Glutamatergic neuron (in vitro differentiated cells): ENCODE data around the gene BABAM2. TPM values are rescaled to one million over a fixed set of nuclear protein-coding genes. Genes with fewer than 3 reads are reported as not detected.

Experiments
- DNase-seq: peaks from one replicate; pipeline ENCODE4 v3.0.0; 2022
- H3K27ac Mint-ChIP-seq: one replicate; pipeline ENCODE4 v1.8.0; 2020; ENCODE audit warnings: mild to moderate bottlenecking, mixed read lengths, inconsistent platforms; ENCODE audit not compliant: unreplicated experiment
- H3K27me3 Mint-ChIP-seq: one replicate; pipeline ENCODE4 v1.8.0; 2020; ENCODE audit warnings: mild to moderate bottlenecking, moderate library complexity, mixed read lengths, inconsistent platforms; ENCODE audit not compliant: unreplicated experiment
- H3K36me3 Mint-ChIP-seq: one replicate; pipeline ENCODE4 v1.8.0; 2020; ENCODE audit warnings: mild to moderate bottlenecking, mixed read lengths, inconsistent platforms; ENCODE audit not compliant: unreplicated experiment
- H3K4me1 Mint-ChIP-seq: one replicate; pipeline ENCODE4 v1.8.0; 2020; ENCODE audit warnings: mild to moderate bottlenecking, low read depth, mixed read lengths, inconsistent platforms; ENCODE audit not compliant: unreplicated experiment
- H3K4me3 Mint-ChIP-seq: one replicate; pipeline ENCODE4 v1.8.0; 2020; ENCODE audit warnings: mild to moderate bottlenecking, mixed read lengths, inconsistent platforms; ENCODE audit not compliant: unreplicated experiment
- H3K9me3 Mint-ChIP-seq: one replicate; pipeline ENCODE4 v1.8.0; 2020; ENCODE audit warnings: mild to moderate bottlenecking, moderate library complexity, mixed read lengths, inconsistent platforms; ENCODE audit not compliant: unreplicated experiment
- CTCF ChIP-seq: fragments of 200-600 bp; sonication (generic); IDR thresholded peaks from one replicate; pipeline ENCODE4 v1.5.0; 2021; ENCODE audit not compliant: partially characterized antibody, unreplicated experiment
- total RNA-seq: library from RNA; stranded (reverse); fragmentation: NEBNext Ultra II Directional; extraction: Animal tissue kit (Norgen Biotek cat#: 25700); gene quantifications from one replicate; pipeline ENCODE4 v1.2.1, GENCODE V29; 2021; ENCODE audit not compliant: unreplicated experiment

The BABAM2 gene
- total RNA-seq, 1 donor from 2014 or later: 29.9 TPM

- H3K27me3 Mint-ChIP-seq: peaks cover 2% of the 10 kb centered on the region
- H3K4me3 Mint-ChIP-seq: no peak overlapping the region
- no peaks in the 10 kb centered on the region for H3K36me3 Mint-ChIP-seq
- H3K9me3 Mint-ChIP-seq: peaks cover 3% of the 10 kb centered on the region
- DNase-seq: no peak
- no peak overlapping the region for H3K27ac Mint-ChIP-seq
- peaks cover 11% of the 10 kb centered on the region for H3K4me1 Mint-ChIP-seq
- TF ChIP-seq CTCF: no peak
Measured at GRCh38 chr2:28346587-28346986, 456.1 kb downstream of the BABAM2 start.

GRCh38 chr2:28347193-28347592 lies 456.7 kb downstream of the BABAM2 start:
- H3K4me1 Mint-ChIP-seq: peaks cover 11% of the 10 kb centered on the region
- H3K9me3 Mint-ChIP-seq: peaks cover 3% of the 10 kb centered on the region
- no peak overlapping the region for H3K4me3 Mint-ChIP-seq
- no peak overlapping the region for H3K27ac Mint-ChIP-seq
- H3K36me3 Mint-ChIP-seq: no peaks in the 10 kb centered on the region
- no peak for TF ChIP-seq CTCF
- no peak for DNase-seq
- H3K27me3 Mint-ChIP-seq: peaks cover 2% of the 10 kb centered on the region

- Mint-ChIP-seq H3K27ac (no peak overlapping the region), H3K4me3 (no peak overlapping the region)
Measured at GRCh38 chr2:28347596-28347995, 457.1 kb downstream of the BABAM2 start.

GRCh38 chr2:28348149-28348567 lies 457.6 kb downstream of the BABAM2 start:
- Mint-ChIP-seq H3K4me1 (peaks cover 11% of the 10 kb centered on the region), H3K9me3 (peaks cover 3% of the 10 kb centered on the region), H3K4me3 (no peak overlapping the region), H3K27ac (no peak overlapping the region), H3K36me3 (no peaks in the 10 kb centered on the region), H3K27me3 (peaks cover 2% of the 10 kb centered on the region)
- TF ChIP-seq CTCF: no peak
- DNase-seq: no peak

More at GRCh38 chr2:28347596-28347995, 457.1 kb downstream of the BABAM2 start:
- DNase-seq: no peak
- H3K36me3 Mint-ChIP-seq: no peaks in the 10 kb centered on the region
- TF ChIP-seq CTCF: no peak
- peaks cover 2% of the 10 kb centered on the region for H3K27me3 Mint-ChIP-seq
- peaks cover 11% of the 10 kb centered on the region for H3K4me1 Mint-ChIP-seq
- H3K9me3 Mint-ChIP-seq: peaks cover 3% of the 10 kb centered on the region

GRCh38 chr2:28348921-28349320 lies 458.4 kb downstream of the BABAM2 start:
- TF ChIP-seq CTCF: no peak
- DNase-seq: no peak
- no peak overlapping the region for H3K4me3 Mint-ChIP-seq
- H3K27ac Mint-ChIP-seq: no peak overlapping the region
- H3K27me3 Mint-ChIP-seq: peaks cover 2% of the 10 kb centered on the region
- peaks cover 11% of the 10 kb centered on the region for H3K4me1 Mint-ChIP-seq
- peaks cover 3% of the 10 kb centered on the region for H3K9me3 Mint-ChIP-seq
- H3K36me3 Mint-ChIP-seq: no peaks in the 10 kb centered on the region
